GM13976 (cell line): Measurements from ENCODE around the gene HIP1R.
A peak's percentile ranks its signal among the peaks of the same experiment; 100 is the strongest.

Source experiments
- DNase-seq: peaks from one replicate; pipeline ENCODE4 v3.0.0; 2012; ENCODE audit warnings: low spot score
- in situ Hi-C: fragments of 300-500 bp; cut with MboI; formaldehyde crosslinking; loops from one replicate; pipeline ENCODE4 v1.12.0; 2022; ENCODE audit warnings: low sequenced_read_pairs, mixed read lengths, inconsistent platforms; ENCODE audit not compliant: unreplicated experiment
- TF ChIP-seq, protein P1 (sequence below): IDR thresholded peaks from 2 replicates; pipeline ENCODE4 v1.5.1; 2012; ENCODE audit warnings: borderline replicate concordance, mild to moderate bottlenecking; ENCODE audit not compliant: insufficient read depth; ENCODE audit errors: extremely low read depth, missing control alignments, control extremely low read depth

HIP1R gene

GRCh38 chr12:122865268-122866231, 30.3 kb downstream of the HIP1R start:
- no peak for DNase-seq
- TF ChIP-seq, protein P1, sequence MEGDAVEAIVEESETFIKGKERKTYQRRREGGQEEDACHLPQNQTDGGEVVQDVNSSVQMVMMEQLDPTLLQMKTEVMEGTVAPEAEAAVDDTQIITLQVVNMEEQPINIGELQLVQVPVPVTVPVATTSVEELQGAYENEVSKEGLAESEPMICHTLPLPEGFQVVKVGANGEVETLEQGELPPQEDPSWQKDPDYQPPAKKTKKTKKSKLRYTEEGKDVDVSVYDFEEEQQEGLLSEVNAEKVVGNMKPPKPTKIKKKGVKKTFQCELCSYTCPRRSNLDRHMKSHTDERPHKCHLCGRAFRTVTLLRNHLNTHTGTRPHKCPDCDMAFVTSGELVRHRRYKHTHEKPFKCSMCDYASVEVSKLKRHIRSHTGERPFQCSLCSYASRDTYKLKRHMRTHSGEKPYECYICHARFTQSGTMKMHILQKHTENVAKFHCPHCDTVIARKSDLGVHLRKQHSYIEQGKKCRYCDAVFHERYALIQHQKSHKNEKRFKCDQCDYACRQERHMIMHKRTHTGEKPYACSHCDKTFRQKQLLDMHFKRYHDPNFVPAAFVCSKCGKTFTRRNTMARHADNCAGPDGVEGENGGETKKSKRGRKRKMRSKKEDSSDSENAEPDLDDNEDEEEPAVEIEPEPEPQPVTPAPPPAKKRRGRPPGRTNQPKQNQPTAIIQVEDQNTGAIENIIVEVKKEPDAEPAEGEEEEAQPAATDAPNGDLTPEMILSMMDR: peak; percentile 39
- in situ Hi-C loops: loop anchor here (25.0 kb wide), 1 partner anchor 372 kb away; the partner anchor contains the start of genes MPHOSPH9 and MTRFR

DNA sequence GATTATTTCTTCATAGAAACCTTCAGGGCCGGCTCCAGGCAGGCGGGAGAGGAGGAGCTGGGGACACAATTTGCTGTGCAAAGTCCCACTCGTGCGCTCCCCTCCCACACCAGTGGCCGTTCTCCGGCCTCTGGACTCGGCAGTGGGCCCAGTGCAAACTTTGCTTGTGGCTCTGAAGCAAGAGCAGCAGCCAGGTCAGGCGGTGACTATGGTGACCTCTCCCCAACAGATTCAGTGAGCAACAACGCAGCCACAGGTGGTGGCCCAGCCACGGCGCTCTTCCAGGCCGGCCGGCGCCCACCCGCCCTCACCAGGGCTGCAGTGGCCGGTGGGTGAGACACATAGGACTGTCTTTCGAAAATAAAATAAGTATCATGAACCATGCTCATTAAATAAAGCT, 31.1 kb downstream of the HIP1R start:
- in situ Hi-C loops: loop anchor here (25.0 kb wide), 1 partner anchor 371 kb away; the partner anchor contains the start of genes MPHOSPH9 and MTRFR
- DNase-seq: no peak
- TF ChIP-seq, protein P1: no peak

DNA sequence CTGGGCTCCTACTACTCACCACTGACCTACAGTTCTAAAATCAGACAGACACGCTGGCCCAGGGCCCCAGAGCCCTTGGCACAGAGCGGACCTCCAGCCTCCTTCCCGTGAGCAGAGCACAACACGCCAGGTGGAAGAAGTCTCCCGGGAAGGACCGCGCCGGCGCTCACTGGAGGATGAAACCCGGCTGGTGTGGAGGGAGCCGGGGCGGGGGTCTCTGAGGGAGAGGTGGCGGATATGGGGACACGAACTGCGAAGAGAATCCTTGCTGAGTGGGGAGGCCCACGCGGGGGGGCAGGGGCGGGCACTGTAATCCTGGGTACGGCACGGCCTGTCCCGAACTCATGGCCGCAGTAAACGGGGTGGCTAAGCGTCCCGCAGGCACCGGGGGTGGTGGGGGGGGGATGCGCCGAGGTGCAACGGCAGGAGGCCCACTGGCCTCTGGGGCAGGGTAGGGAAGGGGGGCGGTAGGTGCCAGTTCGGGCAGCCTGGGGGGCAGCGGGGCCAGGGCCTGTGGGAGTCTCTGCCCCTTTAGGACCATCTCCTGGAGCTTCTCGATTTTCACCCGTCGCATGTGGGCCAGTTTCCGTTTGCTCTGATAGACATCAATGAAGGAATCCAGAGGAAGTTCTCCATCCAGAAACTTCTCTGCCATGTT, 31.8 kb downstream of the HIP1R start:
- TF ChIP-seq, protein P1: no peak
- in situ Hi-C loops: loop anchor here (25.0 kb wide), 1 partner anchor 370 kb away; the partner anchor contains the start of genes MPHOSPH9 and MTRFR
- no peak for DNase-seq

- TF ChIP-seq, protein P1: no peak
- in situ Hi-C loops: loop anchor here (25.0 kb wide), 1 partner anchor 369 kb away; the partner anchor contains the start of genes MPHOSPH9 and MTRFR
- no peak for DNase-seq
Observed at GRCh38 chr12:122867691-122868461, 32.6 kb downstream of the HIP1R start.

DNA sequence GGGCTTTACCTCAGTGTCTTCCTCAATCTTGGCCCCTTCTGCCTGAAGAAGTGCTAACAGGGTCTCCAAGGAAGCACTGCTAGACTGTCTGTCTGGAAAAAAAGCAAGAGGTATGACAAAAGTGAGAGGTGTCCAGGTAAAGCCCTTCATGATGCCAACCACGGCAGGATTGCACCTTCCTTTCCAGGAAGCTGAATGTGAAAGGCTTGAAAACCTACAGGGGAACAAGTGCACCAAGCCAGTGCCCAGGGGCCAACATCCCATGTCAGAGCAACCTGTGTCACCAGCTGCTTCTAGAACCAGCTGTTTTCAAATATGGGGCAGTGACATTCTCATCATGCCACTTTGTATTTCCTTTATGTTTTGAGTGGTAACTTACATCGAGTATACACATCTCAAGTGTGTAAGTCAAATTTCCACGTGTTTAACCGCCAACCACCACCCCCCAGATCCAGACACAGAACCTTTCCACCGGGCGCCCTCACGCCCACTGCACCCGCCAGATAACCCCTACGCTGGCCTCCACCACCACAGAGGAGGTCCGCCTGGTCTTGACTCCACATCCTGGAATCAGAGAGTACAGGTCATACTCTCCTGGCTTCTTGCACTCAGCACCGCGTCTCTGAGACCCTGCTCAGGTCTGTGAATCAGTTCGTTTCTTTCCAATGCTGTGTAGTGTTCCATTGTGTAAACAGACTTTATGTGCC, 33.4 kb downstream of the HIP1R start:
- in situ Hi-C loops: loop anchor here (25.0 kb wide), 1 partner anchor 369 kb away; the partner anchor contains the start of genes MPHOSPH9 and MTRFR
- no peak for DNase-seq
- TF ChIP-seq, protein P1: no peak
